Panc1 (cell line): Measurements from ENCODE around the gene LTF.

Experiments
- POLR2AphosphoS5 ChIP-seq: IDR thresholded peaks from 2 replicates; pipeline ENCODE4 v1.6.1; 2012; ENCODE audit warnings: mild to moderate bottlenecking, low read depth, low read length, moderate library complexity
- SIN3A ChIP-seq: IDR thresholded peaks from 2 replicates; pipeline ENCODE4 v1.6.1; 2012; ENCODE audit warnings: low read depth, mild to moderate bottlenecking, low read length, moderate library complexity, borderline replicate concordance; ENCODE audit not compliant: insufficient read depth
- TCF7L2 ChIP-seq: IDR thresholded peaks from 2 replicates; pipeline ENCODE4 v1.6.1; 2011; ENCODE audit warnings: mild to moderate bottlenecking, low read depth, low read length, inconsistent platforms
- TF ChIP-seq, protein P1 (sequence below): fragments of 450-650 bp; IDR thresholded peaks from 2 replicates; pipeline ENCODE4 v1.5.1; 2017; ENCODE audit warnings: mild to moderate bottlenecking
- TF ChIP-seq, protein P2 (sequence below), 2 experiments: IDR thresholded peaks; 2 replicates each; pipeline ENCODE4 v1.6.1; 2011 to 2012; ENCODE audit warnings: low read depth in 2 of 2, control low read depth in 1 of 2, low read length in 1 of 2, mild to moderate bottlenecking in 1 of 2, moderate library complexity in 1 of 2; ENCODE audit not compliant: insufficient read depth in 1 of 2

DNA sequence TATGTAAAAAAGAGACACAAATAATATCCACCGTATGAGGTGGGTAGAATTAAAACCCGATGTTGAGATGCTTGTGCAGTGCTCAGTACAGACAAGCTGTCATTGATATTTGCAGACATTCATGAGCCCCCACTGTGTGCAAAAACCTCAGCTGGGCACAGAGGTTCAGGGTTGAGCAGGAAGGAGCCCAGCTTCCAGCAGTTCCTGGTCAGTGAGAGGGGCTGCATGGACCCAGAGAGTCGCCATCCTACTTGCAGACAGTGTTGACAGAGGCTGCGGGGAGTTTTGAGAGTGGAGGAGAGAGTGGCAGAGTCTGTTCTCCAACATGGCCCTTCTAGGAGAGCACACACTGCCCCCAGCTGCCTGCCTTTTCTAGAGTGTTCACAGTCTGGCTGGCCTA, 6.1 kb upstream of the LTF start:
- TF ChIP-seq, protein P1, sequence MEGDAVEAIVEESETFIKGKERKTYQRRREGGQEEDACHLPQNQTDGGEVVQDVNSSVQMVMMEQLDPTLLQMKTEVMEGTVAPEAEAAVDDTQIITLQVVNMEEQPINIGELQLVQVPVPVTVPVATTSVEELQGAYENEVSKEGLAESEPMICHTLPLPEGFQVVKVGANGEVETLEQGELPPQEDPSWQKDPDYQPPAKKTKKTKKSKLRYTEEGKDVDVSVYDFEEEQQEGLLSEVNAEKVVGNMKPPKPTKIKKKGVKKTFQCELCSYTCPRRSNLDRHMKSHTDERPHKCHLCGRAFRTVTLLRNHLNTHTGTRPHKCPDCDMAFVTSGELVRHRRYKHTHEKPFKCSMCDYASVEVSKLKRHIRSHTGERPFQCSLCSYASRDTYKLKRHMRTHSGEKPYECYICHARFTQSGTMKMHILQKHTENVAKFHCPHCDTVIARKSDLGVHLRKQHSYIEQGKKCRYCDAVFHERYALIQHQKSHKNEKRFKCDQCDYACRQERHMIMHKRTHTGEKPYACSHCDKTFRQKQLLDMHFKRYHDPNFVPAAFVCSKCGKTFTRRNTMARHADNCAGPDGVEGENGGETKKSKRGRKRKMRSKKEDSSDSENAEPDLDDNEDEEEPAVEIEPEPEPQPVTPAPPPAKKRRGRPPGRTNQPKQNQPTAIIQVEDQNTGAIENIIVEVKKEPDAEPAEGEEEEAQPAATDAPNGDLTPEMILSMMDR, result no peak
- no peak for TF ChIP-seq SIN3A
- TF ChIP-seq TCF7L2, result no peak
- TF ChIP-seq, protein P2, sequence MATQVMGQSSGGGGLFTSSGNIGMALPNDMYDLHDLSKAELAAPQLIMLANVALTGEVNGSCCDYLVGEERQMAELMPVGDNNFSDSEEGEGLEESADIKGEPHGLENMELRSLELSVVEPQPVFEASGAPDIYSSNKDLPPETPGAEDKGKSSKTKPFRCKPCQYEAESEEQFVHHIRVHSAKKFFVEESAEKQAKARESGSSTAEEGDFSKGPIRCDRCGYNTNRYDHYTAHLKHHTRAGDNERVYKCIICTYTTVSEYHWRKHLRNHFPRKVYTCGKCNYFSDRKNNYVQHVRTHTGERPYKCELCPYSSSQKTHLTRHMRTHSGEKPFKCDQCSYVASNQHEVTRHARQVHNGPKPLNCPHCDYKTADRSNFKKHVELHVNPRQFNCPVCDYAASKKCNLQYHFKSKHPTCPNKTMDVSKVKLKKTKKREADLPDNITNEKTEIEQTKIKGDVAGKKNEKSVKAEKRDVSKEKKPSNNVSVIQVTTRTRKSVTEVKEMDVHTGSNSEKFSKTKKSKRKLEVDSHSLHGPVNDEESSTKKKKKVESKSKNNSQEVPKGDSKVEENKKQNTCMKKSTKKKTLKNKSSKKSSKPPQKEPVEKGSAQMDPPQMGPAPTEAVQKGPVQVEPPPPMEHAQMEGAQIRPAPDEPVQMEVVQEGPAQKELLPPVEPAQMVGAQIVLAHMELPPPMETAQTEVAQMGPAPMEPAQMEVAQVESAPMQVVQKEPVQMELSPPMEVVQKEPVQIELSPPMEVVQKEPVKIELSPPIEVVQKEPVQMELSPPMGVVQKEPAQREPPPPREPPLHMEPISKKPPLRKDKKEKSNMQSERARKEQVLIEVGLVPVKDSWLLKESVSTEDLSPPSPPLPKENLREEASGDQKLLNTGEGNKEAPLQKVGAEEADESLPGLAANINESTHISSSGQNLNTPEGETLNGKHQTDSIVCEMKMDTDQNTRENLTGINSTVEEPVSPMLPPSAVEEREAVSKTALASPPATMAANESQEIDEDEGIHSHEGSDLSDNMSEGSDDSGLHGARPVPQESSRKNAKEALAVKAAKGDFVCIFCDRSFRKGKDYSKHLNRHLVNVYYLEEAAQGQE (IDR thresholded peaks at IDR 0.05; ENCODE audit: insufficient read depth in 1 of 2, low read depth in 2 of 2, low read length in 1 of 2), result no peak
- TF ChIP-seq POLR2AphosphoS5, result no peak
